Endometrial microvascular endothelial cells (primary cell): ENCODE data around the gene DCUN1D2. TPM values are rescaled to one million over a fixed set of nuclear protein-coding genes. Genes with fewer than 3 reads are reported as not detected.

ENCODE experiments used
- in situ Hi-C: cut with HindIII; loops from 2 replicates; pipeline ENCODE4 v1.10.0; 2017; ENCODE audit warnings: low sequenced_read_pairs, low pct_unique_long_range_greater_than_20kb; ENCODE audit errors: inconsistent ontology term
- total RNA-seq: library from RNA; depleted of rRNA; stranded (reverse); fragments of >200 nt; gene quantifications from one replicate; pipeline ENCODE4 v1.2.3, GENCODE V29; 2015; ENCODE audit errors: inconsistent ontology term

Gene DCUN1D2
- total RNA-seq, 1 donor from 2014 or later, result 3.0 TPM

DNA sequence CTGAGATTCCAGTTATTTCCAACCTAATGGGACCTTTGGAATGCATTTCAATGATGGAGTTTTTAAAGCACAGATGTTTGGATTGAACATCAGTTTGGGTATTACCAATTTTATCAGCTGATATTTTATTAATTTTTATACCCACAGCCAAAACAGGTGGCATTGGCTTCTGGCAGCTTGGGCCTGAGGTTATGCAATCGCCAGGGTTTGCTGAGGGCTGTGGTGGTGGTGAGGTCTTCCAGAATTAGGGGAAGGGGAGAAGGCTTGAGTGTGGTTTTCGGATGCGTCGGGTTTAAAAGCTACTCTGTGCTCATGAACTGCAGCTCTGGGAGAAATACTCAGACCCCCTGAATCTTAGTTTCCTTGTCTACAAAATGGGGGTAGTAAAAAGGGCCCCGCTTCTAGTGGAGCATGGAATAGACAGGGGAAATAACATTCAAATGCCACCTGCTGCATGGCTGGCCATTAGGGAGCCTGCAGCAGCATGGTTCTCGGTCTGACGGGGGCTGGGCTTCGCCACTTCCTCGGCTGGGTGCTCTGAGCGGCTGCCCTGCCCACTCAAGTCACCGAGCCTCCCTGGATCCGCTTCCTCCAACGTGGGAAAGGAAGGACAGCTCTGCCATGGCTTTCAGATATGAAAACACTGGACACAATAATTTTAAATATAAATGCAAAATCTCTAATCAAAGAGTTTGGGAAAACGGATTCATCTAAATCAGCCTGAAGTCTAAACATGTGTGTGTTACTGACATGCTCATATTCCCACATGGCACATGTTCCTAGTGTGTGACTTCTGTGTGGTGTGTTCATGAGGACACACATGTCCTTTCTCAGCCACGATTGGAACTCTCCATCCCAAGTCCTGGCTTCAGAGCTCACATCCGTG is 72.4 kb downstream of the DCUN1D2 start:
- in situ Hi-C loops, result no loop called here

GRCh38 chr13:113417008-113417751 is 73.3 kb downstream of the DCUN1D2 start:
- in situ Hi-C loops, result no loop called here

DNA sequence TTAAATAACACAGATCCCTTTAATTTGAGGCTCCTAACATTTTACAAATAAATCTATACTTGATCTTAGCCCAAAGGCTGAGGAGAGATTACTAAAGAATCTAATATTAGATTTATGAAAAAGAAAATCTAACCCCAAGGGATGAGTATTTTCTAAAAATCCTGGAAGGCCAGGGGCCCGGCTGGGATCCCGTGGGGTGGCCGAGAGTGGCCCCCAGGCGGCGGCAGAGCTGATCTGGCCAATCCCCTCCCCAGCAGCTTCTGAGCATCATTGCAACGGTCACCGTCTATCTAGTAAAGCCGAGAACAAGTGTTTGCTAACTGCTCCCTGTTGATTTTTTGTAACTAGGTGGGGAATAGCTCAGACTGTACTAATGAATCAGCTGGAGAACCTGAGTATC is 74.7 kb downstream of the DCUN1D2 start:
- in situ Hi-C loops, result no loop called here

DNA sequence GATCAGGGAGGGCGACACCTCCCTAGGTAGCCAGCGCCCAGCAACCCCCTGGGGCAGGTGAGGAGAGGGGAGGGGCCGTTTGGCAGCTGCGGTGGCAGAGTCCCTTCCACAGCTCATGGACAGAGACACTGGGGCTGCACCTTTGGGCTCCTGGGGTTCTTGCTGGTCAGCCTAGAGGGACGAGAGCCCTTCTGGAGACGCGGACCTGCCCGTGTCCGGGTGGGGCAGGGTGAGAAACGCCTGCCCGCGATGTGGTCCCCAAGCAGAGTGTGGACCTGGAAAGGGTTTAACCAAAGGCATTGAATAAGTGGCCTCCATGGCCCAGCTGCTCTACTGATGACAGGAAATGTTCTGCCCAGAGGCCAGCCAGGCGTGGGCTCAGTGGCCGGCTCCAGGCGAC is 75.5 kb downstream of the DCUN1D2 start:
- in situ Hi-C loops, result no loop called here

GRCh38 chr13:113414335-113414734 is 76.2 kb downstream of the DCUN1D2 start:
- in situ Hi-C loops, result no loop called here

- in situ Hi-C loops, result no loop called here
Observed at GRCh38 chr13:113413898-113414282, 76.6 kb downstream of the DCUN1D2 start.

DNA sequence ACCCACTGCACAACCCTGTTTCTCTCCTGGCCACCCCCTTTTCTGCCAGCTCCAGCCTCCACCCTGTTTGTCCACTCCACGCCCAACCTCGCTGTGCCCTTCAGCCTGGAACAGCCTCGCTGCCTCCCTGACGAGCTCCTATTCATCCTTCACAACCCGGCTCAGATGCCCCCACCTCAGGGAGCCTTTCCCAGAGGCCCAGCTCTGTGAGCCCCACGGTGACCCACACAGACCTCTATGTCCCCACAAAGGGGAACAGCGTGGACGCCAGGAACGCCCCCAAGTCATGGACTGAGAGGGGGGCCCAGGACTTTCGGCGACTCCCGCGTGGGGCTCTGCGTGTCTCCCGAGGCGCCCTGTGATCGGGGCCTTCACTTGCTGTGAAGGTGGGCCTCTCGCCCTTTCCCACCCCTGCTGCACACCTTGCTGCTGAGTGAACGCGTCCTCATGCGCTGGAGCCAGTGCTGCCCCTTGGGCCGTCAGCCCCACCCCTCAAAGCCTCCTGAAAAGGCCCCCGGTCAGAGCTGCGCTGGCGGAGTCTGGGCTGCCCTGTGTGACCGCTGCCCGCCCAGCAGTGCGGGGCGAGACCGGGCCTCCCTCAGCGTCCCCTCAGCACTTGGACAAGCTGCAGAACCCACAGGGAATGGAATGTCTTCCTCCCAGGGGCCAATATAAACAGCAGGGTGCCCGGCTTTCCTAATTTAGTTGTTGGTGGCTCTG is 77.2 kb downstream of the DCUN1D2 start:
- in situ Hi-C loops, result no loop called here

GRCh38 chr13:113412440-113412839 is 78.1 kb downstream of the DCUN1D2 start:
- in situ Hi-C loops, result no loop called here

- in situ Hi-C loops, result no loop called here
Observed at GRCh38 chr13:113411216-113412023, 79.1 kb downstream of the DCUN1D2 start.

- in situ Hi-C loops, result no loop called here
Observed at GRCh38 chr13:113410472-113411201, 79.9 kb downstream of the DCUN1D2 start.

DNA sequence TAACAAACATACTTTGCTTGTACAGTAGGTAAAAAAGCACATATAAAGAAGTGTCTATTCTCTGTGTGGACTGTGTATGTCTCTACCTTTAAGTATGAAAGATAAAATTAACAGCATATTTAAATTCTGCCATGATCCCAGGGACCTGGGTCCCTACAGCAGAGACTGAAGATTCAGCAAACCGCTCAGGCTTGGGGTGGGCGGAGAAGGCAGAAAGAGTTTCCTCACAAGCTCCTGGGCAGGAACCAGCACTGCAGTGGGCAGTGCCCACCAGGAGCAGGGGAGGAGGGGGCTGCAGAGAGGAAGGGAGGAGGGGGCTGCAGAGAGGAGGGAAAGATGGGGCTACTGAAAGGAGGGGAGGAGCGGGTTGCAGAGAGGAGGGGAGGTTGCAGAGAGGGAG is 81.9 kb downstream of the DCUN1D2 start:
- in situ Hi-C loops, result no loop called here

GRCh38 chr13:113407531-113408393 is 82.7 kb downstream of the DCUN1D2 start:
- in situ Hi-C loops, result no loop called here

- in situ Hi-C loops, result no loop called here
Observed at GRCh38 chr13:113407103-113407530, 83.4 kb downstream of the DCUN1D2 start.

DNA sequence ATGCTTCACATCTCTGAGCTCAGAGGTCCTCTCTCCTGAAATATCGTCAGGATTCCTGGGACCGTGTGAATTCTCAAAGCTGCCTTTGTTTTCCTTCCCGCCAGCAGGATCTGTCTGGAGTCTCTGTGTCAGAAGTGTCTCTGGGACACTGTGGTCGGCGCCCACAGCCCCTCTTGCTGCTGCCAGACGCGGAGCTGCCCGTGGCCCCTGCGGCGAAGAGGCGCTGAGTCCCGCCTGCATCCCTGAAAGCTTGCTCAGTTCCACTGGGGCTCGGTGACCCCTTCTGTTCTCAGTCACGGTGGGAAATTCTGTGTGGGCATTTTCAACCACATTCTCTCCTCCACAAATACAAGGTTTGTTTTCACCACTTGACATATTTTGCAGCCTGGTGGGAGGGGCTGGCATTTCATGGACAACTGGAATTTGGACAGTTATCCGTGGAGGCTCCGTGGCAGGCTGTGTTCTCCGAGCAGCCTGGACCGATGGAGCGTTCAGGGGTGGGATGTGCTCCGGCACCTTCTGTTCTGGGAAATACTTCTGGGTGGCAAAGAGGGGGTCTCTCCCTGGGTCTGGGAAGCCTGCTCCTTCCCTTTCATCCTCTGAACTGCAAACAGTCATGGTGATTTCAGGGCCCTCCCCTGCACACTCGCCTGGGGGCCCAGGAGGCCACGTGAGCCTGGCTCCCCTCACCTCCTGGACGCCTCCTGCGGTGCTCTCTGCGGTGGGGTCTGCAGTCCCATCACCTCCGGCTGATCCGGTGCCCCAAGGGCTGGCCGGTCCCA is 84.0 kb downstream of the DCUN1D2 start:
- in situ Hi-C loops, result no loop called here
